Natural killer cell (primary cell): Measurements from ENCODE around the gene MORC1. TPM values are rescaled to one million over a fixed set of nuclear protein-coding genes. Genes with fewer than 3 reads are reported as not detected.

Experiments
- ATAC-seq, 3 donors: fragments of 150-1000 bp in 2 of 3; fragments of 200-7000 bp in 1 of 3; cut with Tn5 transposase; 1 replicate in 1 of 3; 2 replicates in 2 of 3; pipeline ENCODE4 v1.10.0; 2021; ENCODE audit warnings: mild to moderate bottlenecking in 2 of 3, moderate library complexity in 2 of 3
- DNase-seq, 2 donors: peaks; one replicate each; pipeline versions ENCODE4 v3.0.0 to v3.0.0-alpha.2; 2013 to 2021; ENCODE audit warnings: mixed read lengths in 1 of 2
- H3K27ac ChIP-seq: one replicate; pipeline ENCODE4 v1.5.1; 2013; ENCODE audit warnings: mild to moderate bottlenecking, low read length
- H3K27me3 ChIP-seq: one replicate; pipeline ENCODE4 v1.6.1; 2013; ENCODE audit warnings: low read length; ENCODE audit not compliant: control insufficient read depth, insufficient read depth
- H3K36me3 ChIP-seq: one replicate; pipeline ENCODE4 v1.6.1; 2013; ENCODE audit warnings: low read length; ENCODE audit not compliant: control insufficient read depth, insufficient read depth
- H3K4me1 ChIP-seq: one replicate; pipeline ENCODE4 v1.6.1; 2013; ENCODE audit warnings: low read length; ENCODE audit not compliant: control insufficient read depth, insufficient read depth
- H3K4me3 ChIP-seq: one replicate; pipeline ENCODE4 v1.5.1; 2013; ENCODE audit warnings: low read length
- H3K9me3 ChIP-seq: one replicate; pipeline ENCODE4 v1.6.1; 2013; ENCODE audit warnings: low read length; ENCODE audit not compliant: control insufficient read depth, insufficient read depth
- H3K27ac Mint-ChIP-seq, 2 donors: one replicate each; pipeline ENCODE4 v1.8.0; 2022; ENCODE audit warnings: mild to moderate bottlenecking in 2 of 2, mixed read lengths in 2 of 2, moderate library complexity in 1 of 2
- H3K27me3 Mint-ChIP-seq, 2 donors: one replicate each; pipeline ENCODE4 v1.8.0; 2022; ENCODE audit warnings: low read depth in 2 of 2, mixed read lengths in 2 of 2
- H3K36me3 Mint-ChIP-seq: one replicate; pipeline ENCODE4 v1.8.0; 2022; ENCODE audit warnings: mixed read lengths
- H3K4me1 Mint-ChIP-seq, 2 donors: one replicate each; pipeline ENCODE4 v1.8.0; 2022; ENCODE audit warnings: mixed read lengths in 2 of 2
- H3K4me3 Mint-ChIP-seq: one replicate; pipeline ENCODE4 v1.8.0; 2022; ENCODE audit warnings: mild to moderate bottlenecking, moderate library complexity, mixed read lengths
- H3K9me3 Mint-ChIP-seq, 2 donors: one replicate each; pipeline ENCODE4 v1.8.0; 2022; ENCODE audit warnings: mixed read lengths in 2 of 2
- WGBS: methylation state at CpG from one replicate; pipeline ENCODE4 v1.1.7; 2013; ENCODE audit warnings: missing lambda C conversion rate; ENCODE audit not compliant: insufficient coverage; 5-methylcytosine and 5-hydroxymethylcytosine counted together
- intact Hi-C: fragments of 100-400 bp; cut with micrococcal nuclease; formaldehyde crosslinking; loops from one replicate; pipeline ENCODE4 v1.14.2; 2022
- total RNA-seq, 4 donors: library from RNA; stranded (reverse); fragments of 120-200 nt in 1 of 4; gene quantifications; one replicate each; pipeline versions ENCODE4 v1.2.3 to v1.2.4, GENCODE V29; 2013 to 2022
- TF ChIP-seq, protein P1 (sequence below): fragments of 200-600 bp; IDR thresholded peaks from one replicate; pipeline ENCODE4 v1.8.0; 2022; ENCODE audit warnings: antibody characterized with exemption

Gene MORC1
- total RNA-seq, 3 donors from 2014 or later (not counting 1 experiment from before 2014, with no cell fraction given): 0.12 TPM; not detected in 2

DNA sequence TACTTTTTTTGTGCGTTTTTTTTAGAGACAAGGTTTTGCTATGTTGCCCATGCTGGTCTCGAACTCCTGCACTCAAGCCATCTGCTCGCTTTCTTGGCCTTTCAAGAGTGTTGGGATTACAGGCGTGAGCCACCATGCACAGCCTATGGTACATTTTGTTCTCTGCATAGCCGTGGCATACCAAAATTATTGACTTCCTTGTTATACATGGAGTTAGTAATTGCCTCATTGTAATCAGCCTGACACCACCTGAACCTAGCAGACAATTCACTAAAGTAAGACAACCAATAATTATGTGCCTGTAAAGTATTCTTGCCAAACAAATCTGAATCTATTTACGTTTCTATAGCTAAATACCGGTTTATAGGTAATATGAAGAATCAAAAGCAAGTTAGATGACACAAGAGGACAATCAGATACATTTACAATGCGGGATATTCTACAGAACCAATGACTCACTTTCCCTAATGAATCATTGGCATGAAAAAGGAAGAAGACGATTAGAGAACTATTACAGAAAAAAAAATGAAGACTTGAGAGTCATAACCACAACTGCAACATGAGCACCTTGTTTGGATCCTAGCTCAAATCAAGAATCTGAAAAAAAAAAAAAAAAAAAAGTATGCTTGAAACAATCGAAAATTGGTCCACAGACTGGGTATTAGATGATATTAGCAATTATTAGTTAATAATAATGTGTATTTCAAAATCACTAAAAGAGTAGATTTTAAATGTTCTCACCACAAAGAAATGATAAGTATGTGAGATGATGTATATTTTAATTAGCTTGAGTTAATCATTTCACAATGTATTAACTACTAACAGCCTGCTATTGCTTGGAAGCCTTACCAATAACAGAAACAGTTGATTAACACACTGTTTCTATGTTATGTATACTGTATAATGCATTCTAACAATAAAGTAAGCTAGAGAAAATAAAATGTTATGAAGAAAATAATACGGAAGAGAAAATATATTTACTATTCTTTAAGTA, 171.3 kb downstream of the MORC1 start:
- Mint-ChIP-seq H3K4me1 (no peaks in the 10 kb centered on the region), H3K9me3 (no peaks in the 10 kb centered on the region), H3K36me3 (no peaks in the 10 kb centered on the region), H3K27ac (no peak overlapping the region), H3K27me3 (peaks cover 11 to 20% of the 10 kb centered on the region in 2 donors), H3K4me3 (no peak overlapping the region)
- H3K27ac ChIP-seq: no peak overlapping the region
- peaks cover 3% of the 10 kb centered on the region for H3K27me3 ChIP-seq
- TF ChIP-seq, protein P1, sequence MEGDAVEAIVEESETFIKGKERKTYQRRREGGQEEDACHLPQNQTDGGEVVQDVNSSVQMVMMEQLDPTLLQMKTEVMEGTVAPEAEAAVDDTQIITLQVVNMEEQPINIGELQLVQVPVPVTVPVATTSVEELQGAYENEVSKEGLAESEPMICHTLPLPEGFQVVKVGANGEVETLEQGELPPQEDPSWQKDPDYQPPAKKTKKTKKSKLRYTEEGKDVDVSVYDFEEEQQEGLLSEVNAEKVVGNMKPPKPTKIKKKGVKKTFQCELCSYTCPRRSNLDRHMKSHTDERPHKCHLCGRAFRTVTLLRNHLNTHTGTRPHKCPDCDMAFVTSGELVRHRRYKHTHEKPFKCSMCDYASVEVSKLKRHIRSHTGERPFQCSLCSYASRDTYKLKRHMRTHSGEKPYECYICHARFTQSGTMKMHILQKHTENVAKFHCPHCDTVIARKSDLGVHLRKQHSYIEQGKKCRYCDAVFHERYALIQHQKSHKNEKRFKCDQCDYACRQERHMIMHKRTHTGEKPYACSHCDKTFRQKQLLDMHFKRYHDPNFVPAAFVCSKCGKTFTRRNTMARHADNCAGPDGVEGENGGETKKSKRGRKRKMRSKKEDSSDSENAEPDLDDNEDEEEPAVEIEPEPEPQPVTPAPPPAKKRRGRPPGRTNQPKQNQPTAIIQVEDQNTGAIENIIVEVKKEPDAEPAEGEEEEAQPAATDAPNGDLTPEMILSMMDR: no peak
- H3K4me1 ChIP-seq: no peaks in the 10 kb centered on the region
- intact Hi-C loops: no loop called here
- no peak for ATAC-seq
- 86% methylated on average over 5 of the region's 11 CpGs for WGBS
- no peaks in the 10 kb centered on the region for H3K36me3 ChIP-seq
- no peak overlapping the region for H3K4me3 ChIP-seq
- no peak for DNase-seq
- H3K9me3 ChIP-seq: no peaks in the 10 kb centered on the region

DNA sequence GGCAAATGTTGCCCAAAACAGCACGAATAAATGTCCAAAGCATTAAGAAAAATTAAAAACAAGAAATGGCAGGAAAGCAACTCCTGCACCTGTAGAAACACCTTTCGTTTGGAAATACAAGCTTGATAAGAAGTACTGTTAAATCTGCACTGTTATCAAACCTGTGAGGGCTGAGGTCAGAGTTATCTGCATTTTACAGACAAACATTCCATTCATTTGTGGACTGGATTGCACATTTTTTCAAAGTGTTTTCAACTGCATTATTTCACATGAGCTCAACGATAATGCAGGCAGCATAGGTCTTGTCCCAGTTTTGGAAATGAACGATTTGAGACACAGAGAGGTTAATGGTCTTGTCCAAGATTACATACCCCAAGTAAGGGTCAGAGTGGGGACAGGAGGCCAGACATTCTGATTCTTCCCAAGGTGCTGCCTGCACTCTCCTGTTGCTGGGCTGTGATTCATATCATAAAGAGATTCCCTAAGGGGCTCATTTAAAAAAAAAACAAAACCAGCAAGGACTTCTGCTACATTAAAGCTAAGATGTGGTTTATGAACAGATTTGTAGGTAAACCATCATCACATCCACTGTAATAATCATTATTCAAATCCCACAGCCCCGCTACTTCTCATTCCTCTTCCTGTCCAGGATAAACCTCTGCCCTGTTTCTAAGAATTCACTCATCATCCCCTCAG, 177.2 kb downstream of the MORC1 start:
- H3K27me3 ChIP-seq: no peaks in the 10 kb centered on the region
- H3K4me3 ChIP-seq: no peak overlapping the region
- H3K4me1 Mint-ChIP-seq: no peaks in the 10 kb centered on the region
- H3K9me3 Mint-ChIP-seq: no peaks in the 10 kb centered on the region
- H3K4me1 ChIP-seq: no peaks in the 10 kb centered on the region
- intact Hi-C loops: no loop called here
- no peak overlapping the region for H3K4me3 Mint-ChIP-seq
- H3K27ac ChIP-seq: no peak overlapping the region
- no peak for ATAC-seq
- no peak overlapping the region for H3K27ac Mint-ChIP-seq
- H3K36me3 ChIP-seq: no peaks in the 10 kb centered on the region
- H3K36me3 Mint-ChIP-seq: no peaks in the 10 kb centered on the region
- TF ChIP-seq, protein P1: no peak
- 77% methylated on average over 5 of the region's 5 CpGs for WGBS
- DNase-seq: no peak
- peaks cover 4 to 18% of the 10 kb centered on the region in 2 donors for H3K27me3 Mint-ChIP-seq
- H3K9me3 ChIP-seq: no peaks in the 10 kb centered on the region

DNA sequence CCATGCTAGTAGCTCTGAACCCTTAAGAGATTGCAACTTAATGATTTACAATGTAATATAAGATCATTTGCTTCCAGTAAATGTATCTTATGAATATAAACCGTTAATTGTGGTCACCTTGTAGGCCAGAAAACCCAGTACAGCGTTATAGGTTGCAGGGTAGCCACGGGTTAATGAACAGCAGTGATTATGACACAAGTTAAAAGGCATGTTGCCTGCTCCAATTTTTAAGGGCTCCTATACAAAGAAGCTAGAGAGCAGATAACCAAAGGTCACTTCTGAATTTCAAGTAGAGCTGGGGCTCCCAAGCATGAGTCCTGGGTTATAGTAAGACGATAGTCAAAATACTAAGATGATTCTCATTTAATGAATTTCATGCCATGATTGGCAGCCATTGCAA, 177.8 kb downstream of the MORC1 start:
- H3K4me1 ChIP-seq: no peaks in the 10 kb centered on the region
- Mint-ChIP-seq H3K27me3 (peaks cover 4 to 18% of the 10 kb centered on the region in 2 donors), H3K36me3 (no peaks in the 10 kb centered on the region), H3K4me3 (no peak overlapping the region), H3K9me3 (no peaks in the 10 kb centered on the region), H3K27ac (no peak overlapping the region), H3K4me1 (no peaks in the 10 kb centered on the region)
- 89% methylated on average over 4 of the region's 4 CpGs for WGBS
- H3K4me3 ChIP-seq: no peak overlapping the region
- no peak for ATAC-seq
- TF ChIP-seq, protein P1: no peak
- no peaks in the 10 kb centered on the region for H3K27me3 ChIP-seq
- no peaks in the 10 kb centered on the region for H3K9me3 ChIP-seq
- H3K36me3 ChIP-seq: no peaks in the 10 kb centered on the region
- H3K27ac ChIP-seq: no peak overlapping the region
- DNase-seq: no peak
- intact Hi-C loops: no loop called here
